Fibroblast of mammary gland (primary cell): Measurements from ENCODE around the gene STAT5B.
"Not testable (repeated sequence)": the region's sequence is repeated elsewhere in the genome, so short reads cannot be mapped to it uniquely, and the experiment has no call there.

ENCODE experiments used
- DNase-seq: peaks from one replicate; pipeline ENCODE4 v3.0.0-alpha.2; 2010; ENCODE audit warnings: low read depth
- H3K4me3 ChIP-seq: 2 replicates; pipeline ENCODE4 v1.5.1; 2011; ENCODE audit warnings: low read depth, mild to moderate bottlenecking, low read length, moderate library complexity; ENCODE audit not compliant: control insufficient read depth
- TF ChIP-seq, protein P1 (sequence below): conservative IDR thresholded peaks from 2 replicates; pipeline ENCODE4 v1.5.1; 2011; ENCODE audit warnings: low read depth, low read length, inconsistent platforms; ENCODE audit not compliant: control insufficient read depth, insufficient read depth

The STAT5B gene

DNA sequence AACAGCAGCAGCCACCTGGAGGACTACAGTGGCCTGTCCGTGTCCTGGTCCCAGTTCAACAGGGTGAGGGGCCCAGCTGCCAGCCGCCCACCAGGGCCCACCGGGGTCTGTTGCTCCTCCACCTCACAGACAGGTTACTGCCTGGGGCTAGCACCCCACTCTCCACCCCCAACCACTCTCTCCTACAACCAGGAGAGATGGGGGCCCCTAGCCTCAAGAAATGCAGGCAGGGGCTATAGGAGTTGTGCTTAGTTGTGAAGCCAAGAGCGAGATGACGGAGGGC is 30.1 kb upstream of the STAT5B start:
- H3K4me3 ChIP-seq = no peak overlapping the region
- no peak for DNase-seq
- TF ChIP-seq, protein P1, sequence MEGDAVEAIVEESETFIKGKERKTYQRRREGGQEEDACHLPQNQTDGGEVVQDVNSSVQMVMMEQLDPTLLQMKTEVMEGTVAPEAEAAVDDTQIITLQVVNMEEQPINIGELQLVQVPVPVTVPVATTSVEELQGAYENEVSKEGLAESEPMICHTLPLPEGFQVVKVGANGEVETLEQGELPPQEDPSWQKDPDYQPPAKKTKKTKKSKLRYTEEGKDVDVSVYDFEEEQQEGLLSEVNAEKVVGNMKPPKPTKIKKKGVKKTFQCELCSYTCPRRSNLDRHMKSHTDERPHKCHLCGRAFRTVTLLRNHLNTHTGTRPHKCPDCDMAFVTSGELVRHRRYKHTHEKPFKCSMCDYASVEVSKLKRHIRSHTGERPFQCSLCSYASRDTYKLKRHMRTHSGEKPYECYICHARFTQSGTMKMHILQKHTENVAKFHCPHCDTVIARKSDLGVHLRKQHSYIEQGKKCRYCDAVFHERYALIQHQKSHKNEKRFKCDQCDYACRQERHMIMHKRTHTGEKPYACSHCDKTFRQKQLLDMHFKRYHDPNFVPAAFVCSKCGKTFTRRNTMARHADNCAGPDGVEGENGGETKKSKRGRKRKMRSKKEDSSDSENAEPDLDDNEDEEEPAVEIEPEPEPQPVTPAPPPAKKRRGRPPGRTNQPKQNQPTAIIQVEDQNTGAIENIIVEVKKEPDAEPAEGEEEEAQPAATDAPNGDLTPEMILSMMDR = no peak

DNA sequence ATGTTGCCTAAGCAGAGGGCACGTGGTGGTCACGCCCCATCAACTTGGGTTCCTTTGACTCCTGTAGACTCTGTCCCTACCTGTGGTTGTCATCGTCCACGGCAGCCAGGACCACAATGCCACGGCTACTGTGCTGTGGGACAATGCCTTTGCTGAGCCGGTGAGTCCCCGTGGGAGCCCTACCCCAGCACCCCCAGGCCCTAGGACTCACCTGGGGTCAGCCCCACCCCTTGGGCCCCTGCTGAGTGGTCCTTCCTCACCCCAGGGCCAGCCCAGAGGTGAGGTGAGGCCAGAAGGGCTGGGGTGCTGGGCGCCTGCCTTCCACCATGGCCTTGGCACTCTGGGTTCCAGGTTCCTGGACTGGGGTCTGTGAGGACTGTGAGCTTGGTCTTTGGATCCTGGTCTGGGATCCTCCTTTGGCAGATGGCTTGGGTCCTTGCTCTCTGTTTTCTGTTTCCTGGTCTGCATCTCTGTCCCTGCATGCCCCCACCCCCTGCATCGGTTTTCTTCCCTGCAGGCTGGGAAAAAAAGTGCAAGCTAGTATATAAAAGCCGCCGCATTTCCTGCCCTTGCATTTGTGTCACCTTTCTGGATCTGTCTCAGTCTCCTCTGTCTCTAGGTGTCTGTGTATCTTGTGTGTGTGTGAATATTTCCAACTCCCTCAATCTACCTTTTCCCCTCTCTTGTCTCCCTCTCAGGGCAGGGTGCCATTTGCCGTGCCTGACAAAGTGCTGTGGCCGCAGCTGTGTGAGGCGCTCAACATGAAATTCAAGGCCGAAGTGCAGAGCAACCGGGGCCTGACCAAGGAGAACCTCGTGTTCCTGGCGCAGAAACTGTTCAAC is 29.6 kb upstream of the STAT5B start:
- no peak for DNase-seq
- TF ChIP-seq, protein P1 = no peak
- no peak overlapping the region for H3K4me3 ChIP-seq

DNA sequence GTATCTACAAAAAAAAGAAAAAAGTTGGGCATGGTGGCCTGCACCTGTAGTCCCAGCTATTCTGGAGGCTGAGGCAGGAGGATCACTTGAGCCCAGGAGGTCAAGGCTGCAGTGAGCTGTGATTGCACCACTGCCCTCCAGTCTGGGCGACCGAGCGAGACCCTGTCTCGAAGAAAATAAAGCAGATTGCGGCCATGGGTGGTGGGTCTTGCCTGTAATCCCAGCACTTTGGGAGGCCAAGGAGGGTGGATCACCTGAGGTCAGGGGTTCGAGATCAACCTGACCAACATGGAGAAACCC is 28.8 kb upstream of the STAT5B start:
- not testable (repeated sequence) for DNase-seq, H3K4me3 ChIP-seq

DNA sequence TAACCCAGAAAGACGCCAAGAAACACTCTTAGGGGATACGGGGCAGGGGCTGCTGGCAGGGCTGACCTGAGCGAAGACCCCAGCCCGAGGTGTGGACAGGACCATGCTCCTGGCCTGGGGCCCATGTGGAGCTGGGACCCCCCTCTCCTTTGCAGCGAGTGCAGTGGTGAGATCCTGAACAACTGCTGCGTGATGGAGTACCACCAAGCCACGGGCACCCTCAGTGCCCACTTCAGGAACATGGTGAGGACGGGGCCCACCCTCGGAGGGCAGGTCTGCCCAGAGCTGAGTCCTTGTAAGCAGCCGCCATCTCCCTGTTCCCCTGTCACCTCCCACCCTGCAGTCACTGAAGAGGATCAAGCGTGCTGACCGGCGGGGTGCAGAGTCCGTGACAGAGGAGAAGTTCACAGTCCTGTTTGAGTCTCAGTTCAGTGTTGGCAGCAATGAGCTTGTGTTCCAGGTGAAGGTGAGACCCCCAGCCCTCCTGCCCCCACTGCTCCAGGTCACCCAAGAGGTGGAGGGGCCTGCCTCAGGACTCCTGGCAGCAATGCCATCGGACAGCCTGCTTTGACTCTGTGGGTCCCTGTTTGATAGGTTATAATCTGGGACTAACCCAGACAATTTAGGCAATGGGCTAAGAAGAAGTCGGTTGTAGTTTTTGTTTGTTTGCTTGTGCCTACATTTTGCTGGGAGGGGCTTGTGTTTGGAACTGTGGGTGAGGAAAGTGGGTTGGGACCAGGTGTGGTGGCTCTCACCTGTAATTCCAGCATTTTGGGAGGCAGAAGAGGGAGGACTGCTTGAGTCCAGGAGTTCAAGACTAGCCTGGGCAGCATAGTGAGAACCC is 28.2 kb upstream of the STAT5B start:
- no peak overlapping the region for H3K4me3 ChIP-seq
- TF ChIP-seq, protein P1 = no peak
- DNase-seq = no peak

DNA sequence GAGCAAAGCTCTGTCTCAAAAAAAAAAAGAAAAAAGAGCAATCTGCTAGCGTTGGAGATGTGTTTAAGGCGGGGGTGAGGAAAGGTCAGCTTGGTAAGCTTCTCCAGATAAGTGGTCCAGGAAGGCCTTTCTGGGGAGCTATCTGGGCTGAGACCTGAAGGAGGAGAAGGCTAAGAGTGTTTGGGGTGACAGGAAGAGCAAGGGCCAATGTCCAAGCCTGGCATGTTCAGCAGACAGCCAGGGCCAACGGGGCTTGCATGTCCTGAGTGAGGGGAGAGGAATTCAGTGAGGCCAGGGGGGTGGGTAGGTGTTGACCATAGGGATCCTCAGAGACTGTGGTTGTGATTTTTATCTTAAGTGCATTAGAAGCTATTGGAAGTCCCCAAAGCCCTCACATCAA is 27.5 kb upstream of the STAT5B start:
- TF ChIP-seq, protein P1 = no peak
- no peak for DNase-seq
- H3K4me3 ChIP-seq = no peak overlapping the region

DNA sequence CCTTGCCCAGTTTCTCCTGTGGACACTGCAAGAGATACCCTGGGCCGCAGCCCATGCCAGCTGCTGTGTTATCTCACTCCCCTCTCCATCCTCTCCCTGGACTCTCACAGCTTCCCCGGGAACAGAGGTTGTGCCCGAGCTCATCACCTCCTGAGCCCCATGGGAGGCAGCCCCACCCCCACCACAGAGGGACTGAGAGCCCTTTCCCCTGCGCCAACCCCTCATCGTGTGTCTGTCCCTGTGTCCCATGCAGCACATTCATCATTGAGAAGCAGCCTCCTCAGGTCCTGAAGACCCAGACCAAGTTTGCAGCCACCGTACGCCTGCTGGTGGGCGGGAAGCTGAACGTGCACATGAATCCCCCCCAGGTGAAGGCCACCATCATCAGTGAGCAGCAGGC is 24.8 kb upstream of the STAT5B start:
- no peak overlapping the region for H3K4me3 ChIP-seq
- DNase-seq = no peak
- TF ChIP-seq, protein P1 = no peak

DNA sequence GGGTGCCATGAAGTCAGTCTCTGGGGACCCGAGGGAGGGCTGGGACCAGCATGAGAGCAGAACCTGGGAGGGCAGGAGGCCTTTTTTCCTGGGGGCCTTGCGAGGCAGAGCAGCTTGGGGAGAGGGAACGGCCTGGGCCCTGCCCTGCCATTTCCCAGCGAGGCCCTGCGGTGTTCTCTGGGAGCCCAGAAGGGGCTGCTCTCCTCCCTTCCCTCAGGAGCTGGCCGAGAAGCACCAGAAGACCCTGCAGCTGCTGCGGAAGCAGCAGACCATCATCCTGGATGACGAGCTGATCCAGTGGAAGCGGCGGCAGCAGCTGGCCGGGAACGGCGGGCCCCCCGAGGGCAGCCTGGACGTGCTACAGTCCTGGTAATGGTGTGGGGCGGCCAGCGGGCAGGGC is 23.7 kb upstream of the STAT5B start:
- not testable (repeated sequence) for H3K4me3 ChIP-seq, DNase-seq

DNA sequence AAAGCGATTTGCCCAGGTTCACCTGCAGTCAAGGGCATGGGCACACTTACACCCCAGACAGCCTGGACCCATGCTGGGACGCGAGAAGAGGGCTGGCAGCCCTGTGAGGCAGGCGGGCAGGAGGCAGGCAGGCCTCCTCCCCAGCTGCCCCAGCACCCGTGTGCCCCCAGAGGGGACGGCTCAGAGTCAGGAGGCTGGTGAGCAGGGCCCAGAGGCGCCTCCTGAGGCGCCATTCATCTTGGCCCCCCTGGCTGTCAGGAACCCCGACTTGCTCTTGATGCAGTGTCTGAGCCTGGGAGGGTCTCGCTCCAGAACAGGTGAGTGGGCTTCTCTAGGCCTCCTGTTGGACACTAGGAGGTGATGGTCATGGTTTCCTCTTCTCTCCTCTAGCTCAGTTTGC is 23.2 kb upstream of the STAT5B start:
- not testable (repeated sequence) for H3K4me3 ChIP-seq, DNase-seq

DNA sequence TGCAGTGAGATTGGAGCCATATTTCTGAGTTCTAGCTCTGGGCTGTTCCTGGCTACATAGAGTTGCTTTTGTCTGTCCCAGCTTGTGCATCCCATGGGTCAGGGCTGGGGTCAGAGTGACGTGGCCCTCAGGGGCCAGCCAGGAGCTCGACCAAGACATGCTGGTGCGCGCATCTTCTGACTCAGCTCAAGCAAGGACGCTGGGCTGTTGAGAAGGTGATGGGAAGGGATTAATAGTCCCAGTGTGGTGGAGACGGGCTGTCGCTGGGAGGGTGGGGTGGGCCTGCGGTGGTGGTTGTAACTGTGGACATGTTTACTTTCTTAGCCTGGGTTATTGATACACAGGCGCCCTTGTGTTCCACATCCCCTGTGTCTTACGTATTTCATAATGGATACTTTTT is 21.6 kb upstream of the STAT5B start:
- not testable (repeated sequence) for DNase-seq, H3K4me3 ChIP-seq
